HEK293T (cell line): ENCODE data around the gene ASCC1.

Source experiments
- CTCF ChIA-PET: fragments of 350-600 bp; formaldehyde crosslinking; extraction: SDS; loops from one replicate; lab custom pipeline; 2021; ENCODE audit warnings: antibody characterized with exemption, inconsistent platforms; lab: Yijun Ruan, JAX
- POLR2A ChIA-PET: fragments of 350-600 bp; formaldehyde crosslinking; extraction: SDS; loops from one replicate; lab custom pipeline; 2020; ENCODE audit warnings: antibody characterized with exemption, inconsistent platforms; lab: Yijun Ruan, JAX
- DNase-seq: peaks from one replicate; pipeline ENCODE4 v3.0.0; 2012; ENCODE audit warnings: mixed read lengths; ENCODE audit errors: extremely low spot score
- ARNT ChIP-seq: fragments of 450-650 bp; IDR thresholded peaks from 2 replicates; pipeline ENCODE4 v1.6.1; 2017; ENCODE audit warnings: mild to moderate bottlenecking
- BHLHE40 ChIP-seq: fragments of 450-650 bp; IDR thresholded peaks from 2 replicates; pipeline ENCODE4 v1.6.1; 2016; ENCODE audit warnings: mild to moderate bottlenecking, moderate library complexity, borderline replicate concordance
- CTBP1 ChIP-seq: fragments of 450-650 bp; IDR thresholded peaks from 2 replicates; pipeline ENCODE4 v1.6.1; 2016; ENCODE audit warnings: borderline replicate concordance
- ELF4 ChIP-seq: fragments of 450-650 bp; IDR thresholded peaks from 2 replicates; pipeline ENCODE4 v1.6.1; 2017; ENCODE audit warnings: antibody characterized with exemption
- FOXA1 ChIP-seq: fragments of 450-650 bp; IDR thresholded peaks from 2 replicates; pipeline ENCODE4 v1.6.1; 2016; ENCODE audit warnings: mild to moderate bottlenecking
- FOXK2 ChIP-seq: fragments of 450-650 bp; IDR thresholded peaks from 2 replicates; pipeline ENCODE4 v1.6.1; 2016; ENCODE audit warnings: mild to moderate bottlenecking
- FOXM1 ChIP-seq: fragments of 450-650 bp; IDR thresholded peaks from 2 replicates; pipeline ENCODE4 v1.6.1; 2017; ENCODE audit warnings: mild to moderate bottlenecking, borderline replicate concordance
- HDGF ChIP-seq: fragments of 450-650 bp; IDR thresholded peaks from 2 replicates; pipeline ENCODE4 v1.6.1; 2017; ENCODE audit warnings: antibody characterized with exemption, borderline replicate concordance
- L3MBTL2 ChIP-seq: fragments of 450-650 bp; conservative IDR thresholded peaks from 2 replicates; pipeline ENCODE4 v1.6.1; 2016; ENCODE audit warnings: mild to moderate bottlenecking
- LEF1 ChIP-seq: fragments of 450-650 bp; IDR thresholded peaks from 2 replicates; pipeline ENCODE4 v1.6.1; 2017; ENCODE audit warnings: mild to moderate bottlenecking, borderline replicate concordance
- NFRKB ChIP-seq: fragments of 450-650 bp; IDR thresholded peaks from 2 replicates; pipeline ENCODE4 v1.6.1; 2016; ENCODE audit warnings: mild to moderate bottlenecking, moderate library complexity
- SP1 ChIP-seq: fragments of 450-650 bp; IDR thresholded peaks from 2 replicates; pipeline ENCODE4 v1.6.1; 2017
- SUZ12 ChIP-seq: fragments of 450-650 bp; IDR thresholded peaks from 2 replicates; pipeline ENCODE4 v1.6.1; 2016; ENCODE audit warnings: mild to moderate bottlenecking
- TARDBP ChIP-seq: fragments of 450-650 bp; IDR thresholded peaks from 2 replicates; pipeline ENCODE4 v1.6.1; 2016
- ZNF384 ChIP-seq: fragments of 450-650 bp; IDR thresholded peaks from 2 replicates; pipeline ENCODE4 v1.6.1; 2016
- TF ChIP-seq, protein P1 (sequence below): fragments of 450-650 bp; IDR thresholded peaks from 2 replicates; pipeline ENCODE4 v1.6.1; 2016

ASCC1 gene

DNA sequence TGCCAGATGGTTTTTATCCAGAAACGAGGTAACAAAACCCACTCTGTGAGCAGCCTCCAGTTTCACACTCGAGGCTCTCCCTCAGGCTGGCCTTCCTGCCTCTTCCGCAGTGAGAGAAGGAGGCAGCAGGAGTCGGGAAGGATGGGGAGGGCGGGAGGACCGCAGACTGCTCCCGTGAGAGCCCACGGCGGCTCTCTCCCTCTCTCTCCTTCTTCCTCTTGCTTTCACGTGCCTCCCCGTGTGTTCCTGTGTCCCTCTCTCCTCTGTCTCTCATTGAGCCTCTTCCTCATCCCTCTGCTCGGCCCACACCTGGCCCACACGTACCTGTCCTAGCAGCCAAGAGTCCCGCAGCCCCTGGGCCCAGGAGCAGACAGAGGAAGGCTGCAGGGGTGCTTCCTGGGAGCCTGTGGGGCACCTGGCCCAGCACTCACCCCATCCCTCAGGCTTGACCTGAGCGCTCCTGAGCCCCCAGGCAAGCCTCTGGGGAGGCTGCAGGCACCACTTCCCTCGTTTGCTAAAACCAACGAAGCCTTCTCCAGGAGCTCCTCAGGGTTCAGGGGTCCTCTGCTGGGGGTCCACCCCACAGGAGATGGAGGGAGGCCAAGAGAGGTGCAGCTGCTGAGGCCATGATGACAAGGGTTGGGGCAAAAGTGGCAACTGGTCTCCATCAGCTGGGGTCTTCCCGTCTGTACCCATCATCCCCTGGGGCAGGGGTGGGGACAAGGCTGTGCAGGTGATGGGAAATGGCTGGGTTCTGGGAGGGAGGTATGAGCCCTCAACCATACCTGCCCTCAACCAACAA, 141.3 kb downstream of the ASCC1 start:
- POLR2A ChIA-PET = interaction anchor here (0.6 kb wide), 1 partner anchor 224 kb away, joined by 3 read pairs; the partner anchor contains the start of gene PSAP
- CTCF ChIA-PET = no interaction called here
- DNase-seq = no peak
- TF ChIP-seq BHLHE40 = no peak
- no peak for TF ChIP-seq L3MBTL2
- TF ChIP-seq SP1 = no peak
- TF ChIP-seq TARDBP = no peak
- no peak for TF ChIP-seq LEF1
- TF ChIP-seq ZNF384 = no peak
- TF ChIP-seq SUZ12 = no peak
- no peak for TF ChIP-seq FOXA1
- no peak for TF ChIP-seq HDGF
- TF ChIP-seq, protein P1, sequence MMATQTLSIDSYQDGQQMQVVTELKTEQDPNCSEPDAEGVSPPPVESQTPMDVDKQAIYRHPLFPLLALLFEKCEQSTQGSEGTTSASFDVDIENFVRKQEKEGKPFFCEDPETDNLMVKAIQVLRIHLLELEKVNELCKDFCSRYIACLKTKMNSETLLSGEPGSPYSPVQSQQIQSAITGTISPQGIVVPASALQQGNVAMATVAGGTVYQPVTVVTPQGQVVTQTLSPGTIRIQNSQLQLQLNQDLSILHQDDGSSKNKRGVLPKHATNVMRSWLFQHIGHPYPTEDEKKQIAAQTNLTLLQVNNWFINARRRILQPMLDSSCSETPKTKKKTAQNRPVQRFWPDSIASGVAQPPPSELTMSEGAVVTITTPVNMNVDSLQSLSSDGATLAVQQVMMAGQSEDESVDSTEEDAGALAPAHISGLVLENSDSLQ = no peak
- TF ChIP-seq CTBP1 = no peak
- no peak for TF ChIP-seq NFRKB
- TF ChIP-seq FOXK2 = no peak
- no peak for TF ChIP-seq FOXM1
- TF ChIP-seq ELF4 = no peak
- no peak for TF ChIP-seq ARNT

DNA sequence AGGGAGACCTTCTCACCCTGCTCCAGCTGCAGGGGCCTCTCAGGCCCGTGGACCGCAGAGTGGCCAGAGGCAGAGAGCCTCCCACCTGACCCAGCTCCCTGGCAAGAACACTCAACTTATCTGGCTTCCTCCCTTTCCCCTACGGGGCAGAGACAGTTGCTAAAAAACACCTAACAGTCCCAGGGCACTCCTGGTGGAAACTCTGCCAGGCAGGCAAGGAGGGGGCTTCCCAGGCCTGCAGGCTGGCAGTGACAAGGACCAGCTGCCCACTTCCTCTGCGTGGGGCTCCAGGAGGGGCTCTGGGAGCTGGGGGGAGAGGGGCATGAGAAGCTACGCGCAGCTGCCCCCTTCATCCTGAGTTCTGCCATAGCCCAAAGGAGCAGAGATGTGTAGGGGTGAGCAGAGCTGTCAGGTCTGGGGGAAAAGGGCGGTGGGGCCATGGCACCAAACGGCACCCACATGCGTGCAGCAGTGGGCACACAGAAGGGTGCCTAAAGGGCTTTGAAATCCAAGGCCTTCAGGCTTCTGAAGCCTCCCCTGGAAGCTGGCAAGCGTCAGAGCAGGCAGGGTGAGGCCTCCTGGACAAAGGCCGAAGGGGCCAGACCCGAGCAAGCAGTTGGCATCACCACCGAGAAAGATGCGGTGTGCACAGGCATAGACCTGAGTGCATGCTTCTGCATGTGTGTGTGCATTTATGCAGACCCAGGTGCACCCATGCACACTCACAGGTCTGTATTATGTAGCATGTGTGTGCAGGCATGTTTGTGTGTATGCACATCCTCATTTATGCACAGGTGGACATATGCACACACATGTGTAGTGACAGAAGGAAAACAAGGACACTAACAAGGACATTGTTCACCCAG, 142.1 kb downstream of the ASCC1 start:
- DNase-seq = no peak
- TF ChIP-seq FOXM1 (no peak), L3MBTL2 (no peak), FOXA1 (no peak), ELF4 (no peak)
- TF ChIP-seq, protein P1 = no peak
- ChIA-PET CTCF (interaction anchor here (0.6 kb wide), 1 partner anchor 184 kb away, joined by 3 read pairs; no protein-coding TSS in a partner anchor), POLR2A (interaction anchor here (0.6 kb wide), 2 partner anchors 200 to 223 kb away, joined by 3 read pairs; partner anchors contain the start of gene PSAP)

DNA sequence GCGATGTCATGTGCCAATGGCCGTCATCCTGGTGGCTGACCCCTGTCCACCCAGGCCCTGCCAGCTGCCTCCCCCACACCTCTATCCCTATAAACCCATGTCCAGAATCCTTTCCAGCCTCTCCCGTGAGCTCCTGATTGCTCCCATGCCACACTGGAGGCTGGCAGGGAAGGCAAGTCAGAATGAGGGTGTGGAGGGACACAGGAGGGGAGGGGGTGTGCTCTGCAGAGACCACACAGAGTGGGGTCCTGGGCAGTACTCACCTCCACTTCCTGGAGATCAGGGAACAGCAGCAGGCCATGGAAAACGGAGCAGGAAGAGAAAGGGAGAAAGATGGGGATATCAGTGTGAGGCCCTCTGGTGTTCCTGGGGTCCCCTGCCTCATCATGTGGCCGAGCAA, 143.4 kb downstream of the ASCC1 start:
- CTCF ChIA-PET = interaction anchor here (0.6 kb wide), 1 partner anchor 248 kb away, joined by 3 read pairs; no protein-coding TSS in a partner anchor
- TF ChIP-seq SUZ12 = no peak
- TF ChIP-seq NFRKB = no peak
- no peak for TF ChIP-seq SP1
- no peak for TF ChIP-seq HDGF
- TF ChIP-seq, protein P1 = no peak
- no peak for TF ChIP-seq ZNF384
- TF ChIP-seq ELF4 = no peak
- TF ChIP-seq ARNT = no peak
- no peak for TF ChIP-seq FOXK2
- no peak for TF ChIP-seq BHLHE40
- TF ChIP-seq CTBP1 = no peak
- no peak for TF ChIP-seq TARDBP
- TF ChIP-seq FOXM1 = no peak
- no peak for TF ChIP-seq L3MBTL2
- TF ChIP-seq FOXA1 = no peak
- no peak for TF ChIP-seq LEF1

DNA sequence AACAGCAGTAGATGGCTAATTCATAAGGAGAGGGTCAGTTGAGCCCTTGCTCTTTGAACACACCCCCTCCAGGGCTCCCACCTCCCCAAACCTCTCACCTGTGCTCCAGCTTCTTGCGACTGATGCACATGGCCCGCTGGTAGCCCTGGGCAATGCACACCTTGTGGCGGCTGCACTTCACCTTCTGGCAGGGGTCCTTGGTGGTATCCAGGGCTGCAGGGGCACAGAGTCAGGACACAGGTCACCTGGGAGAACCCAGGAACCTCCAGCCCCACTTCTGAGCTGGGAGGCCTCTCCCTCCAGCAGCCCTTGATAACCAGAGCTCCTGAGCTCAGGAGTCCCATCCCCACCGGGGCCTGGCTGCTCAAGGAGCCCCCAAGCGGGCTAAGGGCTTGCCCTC, 144.0 kb downstream of the ASCC1 start:
- TF ChIP-seq NFRKB (no peak), ZNF384 (no peak), TARDBP (no peak), ARNT (no peak), FOXA1 (no peak), SP1 (no peak), SUZ12 (no peak), BHLHE40 (no peak)

More for the DNA sequence above, 143.4 kb downstream of the ASCC1 start:
- POLR2A ChIA-PET = no interaction called here
- no peak for DNase-seq

DNA sequence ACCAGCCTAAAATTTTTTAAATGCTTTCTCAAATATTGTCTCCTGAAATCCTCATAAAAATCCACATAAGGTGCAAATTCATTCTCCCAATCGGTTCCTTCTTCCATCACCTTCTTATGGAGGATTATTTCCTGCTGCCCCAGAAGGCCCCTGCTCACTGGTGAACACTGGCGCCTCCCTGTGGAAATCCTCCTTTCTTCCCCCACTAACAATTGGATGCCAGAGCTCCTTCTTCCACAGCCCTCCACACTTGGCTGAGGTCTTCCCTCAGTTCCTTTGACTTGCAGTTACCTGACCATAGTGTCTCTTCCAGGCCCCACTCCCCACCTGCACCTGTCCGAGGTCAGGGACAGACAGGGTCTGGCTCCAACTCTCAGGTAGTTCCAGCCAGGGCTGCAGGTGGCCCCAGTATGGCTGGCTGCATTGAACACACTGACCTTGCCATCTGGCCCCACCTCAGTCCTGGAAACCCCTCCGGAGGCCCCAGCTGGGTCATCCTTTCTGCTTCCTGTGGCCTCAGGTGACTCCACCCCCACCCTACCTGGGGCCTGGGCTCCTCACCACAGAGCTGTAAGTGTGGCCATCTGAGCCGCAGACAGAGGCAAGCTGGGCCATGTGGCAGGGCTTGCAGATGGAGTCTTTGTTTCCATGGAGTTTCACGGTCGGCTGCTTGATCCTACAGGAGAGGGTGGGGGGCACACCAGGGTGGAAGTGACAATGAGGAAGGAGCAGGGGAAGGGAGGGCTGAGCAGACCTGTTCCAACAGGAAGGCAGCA, 146.1 kb downstream of the ASCC1 start:
- ChIA-PET POLR2A (no interaction called here), CTCF (interaction anchor here (0.6 to 1.6 kb wide), 4 partner anchors 10 to 189 kb away, joined by 3 to 10 read pairs (median 7); no protein-coding TSS in a partner anchor)
- DNase-seq = peak; percentile 56
- no peak for TF ChIP-seq SP1
- no peak for TF ChIP-seq NFRKB
- no peak for TF ChIP-seq ELF4
- TF ChIP-seq FOXK2 = no peak
- no peak for TF ChIP-seq TARDBP
- no peak for TF ChIP-seq LEF1
- TF ChIP-seq, protein P1 = no peak
- TF ChIP-seq ZNF384 = no peak
- TF ChIP-seq FOXA1 = no peak

More for the DNA sequence above, 144.0 kb downstream of the ASCC1 start:
- CTCF ChIA-PET = no interaction called here
- DNase-seq = no peak
- POLR2A ChIA-PET = no interaction called here
